ENCODE data around the gene MZT1.

MZT1 gene

DNA sequence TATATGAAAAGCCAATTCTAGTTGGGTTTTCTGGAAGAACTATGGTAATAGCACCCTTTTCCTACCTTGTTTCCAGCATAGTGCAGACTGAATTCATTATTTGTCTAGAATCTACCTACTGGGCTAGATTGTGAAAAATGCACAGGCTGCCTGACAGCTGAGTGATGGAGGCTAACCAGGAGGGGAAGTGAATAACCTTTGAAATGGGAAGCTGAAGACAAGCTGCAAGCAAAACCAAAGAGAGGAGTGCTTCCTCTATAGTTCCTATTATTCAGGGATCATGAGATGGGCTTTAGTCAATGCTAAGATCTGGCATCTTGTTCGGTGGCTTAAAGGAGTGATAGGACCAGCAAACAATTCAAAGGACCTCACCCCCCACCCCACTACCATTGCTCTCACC is 26.9 kb downstream of the MZT1 start:
- Mint-ChIP-seq H3K4me3 (no peak overlapping the region), H3K4me1 (ENCODE audit: low read depth) (no peaks in the 10 kb centered on the region), H3K36me3 (ENCODE audit: low read depth) (peaks cover 2% of the 10 kb centered on the region), H3K27me3 (ENCODE audit: low read depth) (no peaks in the 10 kb centered on the region), H3K27ac (no peak overlapping the region), H3K9me3 (peaks cover 1% of the 10 kb centered on the region)
- DNase-seq (ENCODE audit: low spot score): no peak

DNA sequence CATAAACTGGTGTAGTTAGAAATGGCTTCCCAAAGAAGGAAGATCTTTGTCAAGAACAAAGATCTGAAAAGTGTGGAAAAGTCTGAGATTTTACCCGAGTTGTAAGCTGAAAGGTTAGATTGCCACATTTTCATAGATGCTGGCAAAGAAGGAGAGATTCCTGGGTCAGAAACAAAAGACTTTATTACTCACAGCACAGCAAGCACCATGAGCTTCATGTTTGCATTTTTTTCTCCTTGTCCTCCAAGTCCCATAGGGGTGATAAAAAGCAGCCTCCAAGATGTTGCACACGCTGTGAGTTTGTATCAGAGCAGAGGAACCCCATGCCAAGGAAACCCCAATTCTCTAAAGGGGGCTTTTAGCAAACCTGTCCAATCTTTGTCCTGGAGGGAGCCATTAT is 29.3 kb downstream of the MZT1 start:
- no peaks in the 10 kb centered on the region for H3K27me3 Mint-ChIP-seq (ENCODE audit: low read depth)
- no peaks in the 10 kb centered on the region for H3K9me3 Mint-ChIP-seq

DNA sequence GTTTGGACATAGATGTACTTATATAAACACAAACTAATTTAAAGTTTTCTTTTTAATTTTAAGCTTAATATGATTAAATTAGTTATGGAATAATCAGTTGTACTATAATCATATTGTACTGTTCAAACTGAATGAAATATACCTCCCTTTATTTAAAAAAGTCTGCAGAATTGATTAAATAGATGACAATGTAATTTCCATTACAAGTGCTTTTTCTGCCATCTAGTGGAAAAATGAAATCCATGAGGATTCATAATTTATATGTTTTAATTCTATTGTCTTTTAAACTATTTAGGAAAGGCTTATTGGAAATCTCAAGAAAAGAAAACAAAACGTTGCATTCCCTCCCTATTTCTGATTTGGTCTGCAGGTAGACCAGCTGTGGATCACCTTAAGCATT is 30.9 kb downstream of the MZT1 start:
- DNase-seq (ENCODE audit: low spot score): no peak
- no peaks in the 10 kb centered on the region for H3K36me3 Mint-ChIP-seq (ENCODE audit: low read depth)

More for the DNA sequence above, 29.3 kb downstream of the MZT1 start:
- Mint-ChIP-seq H3K4me1 (ENCODE audit: low read depth) (no peaks in the 10 kb centered on the region), H3K4me3 (no peak overlapping the region), H3K27ac (no peak overlapping the region), H3K36me3 (ENCODE audit: low read depth) (no peaks in the 10 kb centered on the region)
- DNase-seq (ENCODE audit: low spot score): no peak

DNA sequence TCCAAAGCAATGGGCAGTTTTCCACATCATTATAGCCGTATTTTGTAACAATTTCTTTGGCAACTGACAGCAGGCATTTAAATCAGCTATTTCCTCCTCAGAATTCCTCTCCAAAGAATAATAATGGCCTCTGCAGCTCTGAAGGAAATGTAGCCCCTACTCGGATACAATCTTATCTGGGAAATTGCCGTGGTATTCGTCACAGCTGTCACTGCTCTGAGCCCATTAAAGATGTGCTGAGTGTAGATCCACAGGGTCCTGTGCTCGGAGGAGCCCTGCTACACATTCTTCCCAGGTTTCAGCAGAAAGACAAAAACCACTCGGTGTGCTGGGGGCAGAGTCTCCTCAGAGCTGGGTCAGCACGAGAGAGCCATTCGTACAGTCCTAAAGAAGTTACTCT is 33.1 kb downstream of the MZT1 start:
- no peaks in the 10 kb centered on the region for H3K4me1 Mint-ChIP-seq (ENCODE audit: low read depth)
- no peaks in the 10 kb centered on the region for H3K9me3 Mint-ChIP-seq
- DNase-seq (ENCODE audit: low spot score): no peak
- no peaks in the 10 kb centered on the region for H3K27me3 Mint-ChIP-seq (ENCODE audit: low read depth)
- H3K4me3 Mint-ChIP-seq: no peak overlapping the region
- no peak overlapping the region for H3K27ac Mint-ChIP-seq
- H3K36me3 Mint-ChIP-seq (ENCODE audit: low read depth): no peaks in the 10 kb centered on the region

More for the DNA sequence above, 30.9 kb downstream of the MZT1 start:
- Mint-ChIP-seq H3K27me3 (ENCODE audit: low read depth) (no peaks in the 10 kb centered on the region), H3K9me3 (no peaks in the 10 kb centered on the region), H3K27ac (no peak overlapping the region), H3K4me3 (no peak overlapping the region), H3K4me1 (ENCODE audit: low read depth) (no peaks in the 10 kb centered on the region)

DNA sequence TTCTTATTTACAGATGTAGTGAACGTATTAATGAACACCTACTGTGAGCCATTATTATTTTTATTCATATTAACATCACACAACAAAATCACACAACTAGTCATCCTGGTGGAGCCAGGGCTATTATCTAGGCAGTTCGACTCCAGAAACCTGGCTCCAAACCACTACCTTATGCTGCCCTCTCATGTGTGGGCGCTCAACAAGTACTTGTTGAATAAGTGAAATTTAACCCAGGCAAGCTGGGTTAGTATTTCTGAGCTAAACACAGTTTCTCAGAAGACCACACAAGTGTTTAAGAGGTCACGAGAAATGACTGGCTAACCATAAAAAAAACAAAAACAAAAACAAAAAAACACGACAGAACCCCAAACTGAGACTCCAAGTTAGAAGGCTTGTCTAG is 33.6 kb downstream of the MZT1 start:
- Mint-ChIP-seq H3K27ac (no peak overlapping the region), H3K9me3 (no peaks in the 10 kb centered on the region), H3K36me3 (ENCODE audit: low read depth) (no peaks in the 10 kb centered on the region), H3K4me1 (ENCODE audit: low read depth) (no peaks in the 10 kb centered on the region), H3K4me3 (no peak overlapping the region), H3K27me3 (ENCODE audit: low read depth) (no peaks in the 10 kb centered on the region)
- no peak for DNase-seq (ENCODE audit: low spot score)

DNA sequence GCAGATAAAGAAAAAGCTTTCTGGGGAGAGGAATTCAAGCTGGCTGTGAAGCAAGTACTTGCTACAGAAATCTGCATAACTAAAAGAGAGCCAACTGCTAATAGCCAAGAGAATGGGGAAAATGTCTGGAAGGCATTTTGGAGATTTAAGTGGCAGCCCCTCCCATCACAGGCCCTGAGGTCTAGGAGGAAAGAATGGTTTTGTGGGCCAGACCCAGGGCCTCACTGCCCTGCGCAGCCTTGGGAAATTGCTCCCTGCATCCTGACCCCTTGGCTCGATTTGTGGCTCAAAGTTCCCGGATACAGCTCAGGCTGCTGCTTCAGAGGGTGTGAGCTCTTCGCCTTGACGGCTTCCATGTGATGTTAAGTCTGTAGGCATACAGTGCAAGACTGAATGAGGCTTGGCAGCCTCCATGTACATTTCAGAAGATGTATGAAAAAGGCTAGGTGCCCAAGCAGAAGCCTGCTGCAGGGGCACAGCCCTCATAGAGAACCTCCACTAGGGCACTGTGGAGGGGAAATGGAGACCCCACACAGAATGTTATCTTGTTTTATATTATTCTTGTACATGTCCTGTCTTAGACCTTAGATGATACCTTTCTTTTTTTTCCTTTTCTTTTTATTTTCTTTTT is 34.4 kb downstream of the MZT1 start:
- no peak for DNase-seq (ENCODE audit: low spot score)
- Mint-ChIP-seq H3K4me3 (no peak overlapping the region), H3K27ac (no peak overlapping the region), H3K9me3 (no peaks in the 10 kb centered on the region), H3K36me3 (ENCODE audit: low read depth) (no peaks in the 10 kb centered on the region), H3K4me1 (ENCODE audit: low read depth) (no peaks in the 10 kb centered on the region), H3K27me3 (ENCODE audit: low read depth) (no peaks in the 10 kb centered on the region)

DNA sequence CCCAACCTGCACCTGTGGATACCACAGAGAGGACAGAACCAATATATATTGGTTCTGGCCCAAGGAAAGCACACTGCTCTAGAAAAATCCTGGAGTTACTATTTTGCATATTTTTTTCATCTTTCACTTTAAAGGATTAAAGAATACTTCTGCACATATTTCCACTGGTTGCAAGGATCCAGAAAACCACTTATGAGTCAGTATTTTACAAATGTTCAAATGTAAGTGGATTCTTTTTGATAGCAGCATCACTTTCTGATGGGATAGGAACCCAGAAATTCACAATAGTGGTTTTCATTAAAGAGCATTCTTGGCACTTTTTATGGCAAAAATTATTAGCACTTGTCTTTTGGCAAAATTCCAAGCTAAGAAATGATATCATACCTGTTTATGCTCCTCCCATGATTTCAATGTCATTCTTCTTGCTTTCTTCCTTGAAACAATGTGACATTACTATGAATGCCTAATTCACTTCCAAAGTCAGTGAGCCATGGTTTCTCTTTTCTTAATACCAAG is 38.2 kb downstream of the MZT1 start:
- Mint-ChIP-seq H3K36me3 (ENCODE audit: low read depth) (no peaks in the 10 kb centered on the region), H3K9me3 (no peaks in the 10 kb centered on the region), H3K27ac (no peak overlapping the region), H3K4me1 (ENCODE audit: low read depth) (no peaks in the 10 kb centered on the region), H3K4me3 (no peak overlapping the region), H3K27me3 (ENCODE audit: low read depth) (peaks cover 5% of the 10 kb centered on the region)
- no peak for DNase-seq (ENCODE audit: low spot score)

DNA sequence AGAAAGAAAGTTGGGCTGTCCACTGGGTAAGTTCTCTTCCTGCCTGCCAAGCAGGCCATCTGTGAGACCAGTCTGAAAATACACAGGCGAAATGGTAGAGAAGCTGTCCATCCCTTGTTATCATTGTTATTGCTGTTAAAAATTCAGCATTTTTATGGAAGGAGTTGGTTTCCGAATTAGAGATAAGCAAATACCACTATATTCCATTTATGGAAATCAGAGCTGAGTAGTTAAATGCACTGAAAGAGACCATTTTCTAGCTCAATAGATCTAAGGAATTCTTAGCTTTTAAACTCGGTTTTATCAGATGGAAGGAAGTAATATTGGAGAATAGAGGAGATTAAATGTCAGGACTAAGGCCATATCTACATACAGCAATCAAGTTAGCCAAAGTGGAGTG is 40.7 kb downstream of the MZT1 start:
- Mint-ChIP-seq H3K36me3 (ENCODE audit: low read depth) (no peaks in the 10 kb centered on the region), H3K9me3 (no peaks in the 10 kb centered on the region), H3K4me1 (ENCODE audit: low read depth) (no peaks in the 10 kb centered on the region), H3K27me3 (ENCODE audit: low read depth) (peaks cover 7% of the 10 kb centered on the region), H3K4me3 (no peak overlapping the region), H3K27ac (no peak overlapping the region)
- DNase-seq (ENCODE audit: low spot score): no peak

DNA sequence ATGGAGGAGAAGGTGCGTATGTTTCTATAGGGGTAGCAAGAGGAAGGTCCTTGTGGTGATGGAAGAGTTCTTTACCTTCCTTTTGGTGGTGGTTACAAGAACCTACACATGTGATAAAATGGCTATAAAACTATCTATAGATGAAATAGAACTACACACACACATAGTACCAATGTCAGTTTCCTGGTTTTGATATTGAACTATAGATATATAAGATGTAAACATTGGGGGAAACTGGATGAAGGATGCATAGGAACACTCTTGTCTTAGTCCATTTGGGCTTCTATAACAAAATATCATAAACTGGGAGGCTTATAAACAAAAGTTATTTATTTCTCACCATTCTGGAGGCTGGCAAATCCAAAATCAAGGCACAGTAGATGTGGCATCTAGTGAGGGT is 47.1 kb downstream of the MZT1 start:
- Mint-ChIP-seq H3K27me3 (ENCODE audit: low read depth) (peaks cover 3% of the 10 kb centered on the region), H3K27ac (no peak overlapping the region), H3K4me3 (no peak overlapping the region), H3K36me3 (ENCODE audit: low read depth) (no peaks in the 10 kb centered on the region), H3K9me3 (no peaks in the 10 kb centered on the region), H3K4me1 (ENCODE audit: low read depth) (no peaks in the 10 kb centered on the region)
- no peak for DNase-seq (ENCODE audit: low spot score)

DNA sequence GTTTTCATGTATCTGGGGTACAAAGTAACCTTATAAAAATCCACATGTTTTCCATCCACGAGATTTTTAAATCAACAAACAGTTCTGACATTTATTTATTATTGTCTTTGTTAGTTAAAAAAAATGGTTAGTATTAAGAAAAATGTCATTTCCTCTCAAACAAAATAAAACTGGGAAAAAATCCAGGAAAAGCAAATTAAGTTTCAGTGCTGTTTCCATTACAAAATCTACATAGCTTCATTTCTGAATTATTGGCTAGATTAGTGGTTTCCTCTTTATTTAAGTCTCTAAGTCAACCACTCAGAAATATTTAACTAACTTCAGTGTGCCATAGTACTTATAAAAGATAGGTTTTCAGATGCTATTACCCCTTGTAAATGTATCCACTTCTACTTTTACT is 49.1 kb downstream of the MZT1 start:
- Mint-ChIP-seq H3K9me3 (no peaks in the 10 kb centered on the region), H3K4me1 (ENCODE audit: low read depth) (no peaks in the 10 kb centered on the region), H3K4me3 (no peak overlapping the region), H3K27ac (no peak overlapping the region), H3K36me3 (ENCODE audit: low read depth) (no peaks in the 10 kb centered on the region), H3K27me3 (ENCODE audit: low read depth) (no peaks in the 10 kb centered on the region)
- DNase-seq (ENCODE audit: low spot score): no peak

DNA sequence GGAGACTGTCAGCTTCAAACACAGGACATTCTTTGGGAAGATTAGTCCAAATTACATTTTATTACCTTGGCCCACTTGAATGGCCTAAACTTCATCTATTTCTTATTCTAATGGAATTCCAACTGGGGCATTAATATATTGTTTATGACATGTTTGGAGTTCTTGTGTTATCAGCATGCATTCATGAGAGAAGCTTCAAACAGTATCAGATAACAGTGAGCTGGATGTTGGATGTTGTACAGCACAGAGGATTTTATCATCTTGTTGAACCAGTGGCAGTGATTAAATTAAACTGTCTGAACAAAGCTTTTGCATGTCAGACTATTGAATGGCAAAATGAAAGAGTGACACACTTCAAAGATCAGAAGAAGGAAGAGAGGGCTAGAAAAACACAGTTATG is 50.0 kb downstream of the MZT1 start:
- DNase-seq (ENCODE audit: low spot score): no peak
- H3K27ac Mint-ChIP-seq: no peak overlapping the region
- H3K4me3 Mint-ChIP-seq: no peak overlapping the region
- H3K9me3 Mint-ChIP-seq: no peaks in the 10 kb centered on the region
- H3K27me3 Mint-ChIP-seq (ENCODE audit: low read depth): no peaks in the 10 kb centered on the region
- no peaks in the 10 kb centered on the region for H3K36me3 Mint-ChIP-seq (ENCODE audit: low read depth)
- H3K4me1 Mint-ChIP-seq (ENCODE audit: low read depth): no peaks in the 10 kb centered on the region

DNA sequence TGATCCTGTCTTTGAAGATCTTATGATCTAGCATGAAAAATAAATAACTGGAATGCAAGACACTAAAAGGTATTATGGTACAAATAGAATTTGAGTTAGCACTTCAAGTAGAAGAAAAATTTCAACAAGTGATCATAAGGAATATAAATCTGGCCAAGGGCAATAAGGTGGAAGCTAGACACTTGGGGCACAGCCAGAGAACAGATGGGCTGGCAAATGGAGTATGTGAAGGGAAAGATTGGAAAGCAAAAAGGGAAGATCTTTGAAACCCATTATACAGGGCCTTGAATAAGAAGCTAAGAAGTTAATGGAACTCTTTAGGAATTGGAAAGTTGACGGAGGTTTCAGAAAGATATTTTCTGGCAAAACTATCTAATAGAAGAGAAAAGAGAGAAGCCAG is 61.0 kb downstream of the MZT1 start:
- Mint-ChIP-seq H3K9me3 (no peaks in the 10 kb centered on the region), H3K27me3 (ENCODE audit: low read depth) (no peaks in the 10 kb centered on the region), H3K4me3 (no peak overlapping the region), H3K36me3 (ENCODE audit: low read depth) (no peaks in the 10 kb centered on the region), H3K27ac (no peak overlapping the region), H3K4me1 (ENCODE audit: low read depth) (no peaks in the 10 kb centered on the region)
- no peak for DNase-seq (ENCODE audit: low spot score)

DNA sequence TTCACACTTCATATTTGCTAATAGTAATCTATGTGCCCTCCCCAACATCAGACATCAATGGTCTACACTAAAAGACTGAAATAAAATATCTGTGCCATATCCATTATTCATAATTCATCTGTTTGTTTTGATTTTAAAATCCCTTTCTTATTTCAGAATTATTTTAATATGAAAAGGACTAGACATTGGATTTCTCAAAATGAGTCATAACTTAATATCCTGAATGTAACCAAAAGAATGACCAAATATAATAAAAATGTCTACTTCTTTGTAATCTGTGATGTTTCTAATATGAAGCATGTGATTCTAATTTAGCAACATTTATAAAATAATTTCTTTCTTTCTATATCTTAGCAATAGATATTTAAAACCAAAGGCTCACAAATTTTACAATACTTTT is 64.9 kb downstream of the MZT1 start:
- H3K27me3 Mint-ChIP-seq (ENCODE audit: low read depth): no peaks in the 10 kb centered on the region
- no peak for DNase-seq (ENCODE audit: low spot score)
- H3K36me3 Mint-ChIP-seq (ENCODE audit: low read depth): no peaks in the 10 kb centered on the region
- H3K9me3 Mint-ChIP-seq: no peaks in the 10 kb centered on the region
- no peak overlapping the region for H3K27ac Mint-ChIP-seq
- H3K4me3 Mint-ChIP-seq: no peak overlapping the region
- H3K4me1 Mint-ChIP-seq (ENCODE audit: low read depth): no peaks in the 10 kb centered on the region
